CD4-positive, alpha-beta memory T cell (primary cell): Measurements from ENCODE around the gene TSC1. TPM values are rescaled to one million over a fixed set of nuclear protein-coding genes. Genes with fewer than 3 reads are reported as not detected.

Source experiments
- CTCF ChIA-PET: fragments of 350-600 bp; sonication (Branson Sonifier 250); formaldehyde crosslinking; loops from one replicate; lab custom pipeline; 2021; ENCODE audit warnings: inconsistent platforms; ENCODE audit not compliant: partially characterized antibody; lab: Charles Lee
- POLR2A ChIA-PET: fragments of 350-600 bp; sonication (Branson Sonifier 250); formaldehyde crosslinking; loops from one replicate; lab custom pipeline; 2021; ENCODE audit not compliant: partially characterized antibody; lab: Charles Lee
- DNase-seq, 5 donors: peaks; one replicate each; pipeline versions ENCODE4 v3.0.0 to v3.0.0-alpha.2; 2020 to 2022; ENCODE audit warnings: mixed read lengths in 1 of 5
- H3K27ac ChIP-seq: one replicate; pipeline ENCODE4 v1.7.0; 2013; ENCODE audit warnings: low read depth, low read length
- H3K27me3 ChIP-seq: 2 replicates; pipeline ENCODE4 v1.7.0; 2013; ENCODE audit warnings: mild to moderate bottlenecking, low read length, moderate library complexity; ENCODE audit not compliant: insufficient read depth
- H3K36me3 ChIP-seq: 2 replicates; pipeline ENCODE4 v1.7.0; 2013; ENCODE audit warnings: mild to moderate bottlenecking, low read length, moderate library complexity; ENCODE audit not compliant: insufficient read depth
- H3K4me1 ChIP-seq: 2 replicates; pipeline ENCODE4 v1.7.0; 2013; ENCODE audit warnings: mild to moderate bottlenecking, low read length, moderate library complexity; ENCODE audit not compliant: insufficient read depth
- H3K4me3 ChIP-seq, 2 donors: one replicate each; pipeline ENCODE4 v1.7.0; 2013; ENCODE audit warnings: low read length in 2 of 2, mild to moderate bottlenecking in 1 of 2
- H3K9me3 ChIP-seq, 2 donors: one replicate each; pipeline ENCODE4 v1.7.0; 2013; ENCODE audit warnings: low read length in 2 of 2, control low read depth in 1 of 2; ENCODE audit not compliant: control insufficient read depth in 1 of 2
- H3K27ac Mint-ChIP-seq, 7 donors: one replicate each; pipeline ENCODE4 v1.8.0; 2020 to 2021; ENCODE audit warnings: mixed read lengths in 7 of 7, mild to moderate bottlenecking in 6 of 7, inconsistent platforms in 3 of 7, moderate library complexity in 3 of 7
- H3K27me3 Mint-ChIP-seq, 2 donors: one replicate each; pipeline ENCODE4 v1.8.0; 2020 to 2021; ENCODE audit warnings: mixed read lengths in 2 of 2
- H3K36me3 Mint-ChIP-seq, 2 donors: one replicate each; pipeline ENCODE4 v1.8.0; 2020 to 2021; ENCODE audit warnings: mixed read lengths in 2 of 2, inconsistent platforms in 1 of 2, mild to moderate bottlenecking in 1 of 2
- H3K4me1 Mint-ChIP-seq, 4 donors: one replicate each; pipeline ENCODE4 v1.8.0; 2020 to 2021; ENCODE audit warnings: mixed read lengths in 4 of 4, mild to moderate bottlenecking in 1 of 4
- H3K4me3 Mint-ChIP-seq, 8 donors: one replicate each; pipeline ENCODE4 v1.8.0; 2020 to 2021; ENCODE audit warnings: mixed read lengths in 8 of 8, mild to moderate bottlenecking in 7 of 8, moderate library complexity in 6 of 8, inconsistent platforms in 3 of 8
- H3K9me3 Mint-ChIP-seq, 8 donors: one replicate each; pipeline ENCODE4 v1.8.0; 2020 to 2021; ENCODE audit warnings: mixed read lengths in 8 of 8, mild to moderate bottlenecking in 5 of 8, inconsistent platforms in 3 of 8, moderate library complexity in 1 of 8
- intact Hi-C: fragments of 100-400 bp; cut with micrococcal nuclease; formaldehyde crosslinking; loops from one replicate; pipeline ENCODE4 v1.15.1; 2023
- polyA plus RNA-seq, 2 donors: library from polyadenylated mRNA; unstranded; fragments of 300-500 nt; fragmentation: Illumina TruSeq; gene quantifications; one replicate each; pipeline ENCODE4 v1.2.3, GENCODE V29; 2021
- total RNA-seq, 2 experiments: library from RNA; stranded (reverse); gene quantifications; one replicate each; pipeline ENCODE4 v1.2.3, GENCODE V29; 2021

The TSC1 gene
- total and polyA plus RNA-seq, 4 experiments from 2014 or later, result 4.4 to 76.5 (median 43.1) TPM

DNA sequence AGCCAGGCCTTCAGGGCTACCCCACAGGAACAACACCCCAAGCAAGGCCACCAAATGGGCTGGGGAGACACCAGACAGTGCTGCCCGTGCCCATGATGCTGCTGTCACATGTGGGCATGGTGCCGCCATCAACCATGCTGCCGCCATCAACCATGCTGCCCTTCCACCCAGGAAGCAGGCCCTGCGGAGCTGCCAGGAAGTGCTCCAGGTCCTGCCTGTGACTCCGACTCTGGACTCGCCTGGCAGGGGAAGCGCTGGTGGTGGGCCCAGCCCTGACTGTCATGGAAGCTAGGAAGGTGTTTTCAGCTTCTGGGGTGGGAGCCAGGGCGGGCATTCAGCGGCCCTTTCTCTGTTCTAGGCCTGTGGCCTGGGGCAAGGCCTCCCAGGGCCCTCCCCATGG, 75.2 kb downstream of the TSC1 start:
- ChIA-PET POLR2A (no interaction called here), CTCF (no interaction called here)
- Mint-ChIP-seq H3K36me3 (no peaks in the 10 kb centered on the region), H3K4me1 (peaks cover 3 to 6% (median 4%) of the 10 kb centered on the region in 4 donors), H3K27ac (no peak overlapping the region), H3K4me3 (no peak overlapping the region), H3K9me3 (no peaks in the 10 kb centered on the region), H3K27me3 (peaks cover 0 to 1% of the 10 kb centered on the region in 2 donors)
- Histone ChIP-seq H3K4me1 (no peaks in the 10 kb centered on the region), H3K27me3 (no peaks in the 10 kb centered on the region), H3K36me3 (no peaks in the 10 kb centered on the region), H3K9me3 (no peaks in the 10 kb centered on the region), H3K27ac (no peak overlapping the region), H3K4me3 (no peak overlapping the region)
- no peak for DNase-seq
- intact Hi-C loops, result no loop called here

GRCh38 chr9:132866898-132867297, 77.5 kb downstream of the TSC1 start:
- CTCF ChIA-PET, result no interaction called here
- Histone ChIP-seq H3K36me3 (no peaks in the 10 kb centered on the region), H3K27ac (no peak overlapping the region), H3K4me3 (no peak overlapping the region), H3K27me3 (no peaks in the 10 kb centered on the region), H3K9me3 (no peaks in the 10 kb centered on the region), H3K4me1 (no peaks in the 10 kb centered on the region)
- H3K4me3 Mint-ChIP-seq, result no peak overlapping the region
- H3K9me3 Mint-ChIP-seq, result no peaks in the 10 kb centered on the region
- peaks cover 0 to 5% of the 10 kb centered on the region in 2 donors for H3K27me3 Mint-ChIP-seq
- POLR2A ChIA-PET, result no interaction called here
- H3K4me1 Mint-ChIP-seq, result no peaks in the 10 kb centered on the region
- intact Hi-C loops, result no loop called here
- no peaks in the 10 kb centered on the region for H3K36me3 Mint-ChIP-seq
- no peak for DNase-seq
- no peak overlapping the region for H3K27ac Mint-ChIP-seq

GRCh38 chr9:132864691-132865090, 79.7 kb downstream of the TSC1 start:
- Histone ChIP-seq H3K4me3 (no peak overlapping the region), H3K36me3 (no peaks in the 10 kb centered on the region), H3K9me3 (no peaks in the 10 kb centered on the region), H3K4me1 (no peaks in the 10 kb centered on the region), H3K27ac (no peak overlapping the region), H3K27me3 (no peaks in the 10 kb centered on the region)
- Mint-ChIP-seq H3K4me1 (no peaks in the 10 kb centered on the region), H3K4me3 (no peak overlapping the region), H3K9me3 (no peaks in the 10 kb centered on the region), H3K27ac (no peak overlapping the region), H3K27me3 (peaks cover 3 to 5% of the 10 kb centered on the region in 2 donors), H3K36me3 (no peaks in the 10 kb centered on the region)
- CTCF ChIA-PET, result no interaction called here
- DNase-seq, result no peak
- POLR2A ChIA-PET, result no interaction called here
- intact Hi-C loops, result no loop called here

DNA sequence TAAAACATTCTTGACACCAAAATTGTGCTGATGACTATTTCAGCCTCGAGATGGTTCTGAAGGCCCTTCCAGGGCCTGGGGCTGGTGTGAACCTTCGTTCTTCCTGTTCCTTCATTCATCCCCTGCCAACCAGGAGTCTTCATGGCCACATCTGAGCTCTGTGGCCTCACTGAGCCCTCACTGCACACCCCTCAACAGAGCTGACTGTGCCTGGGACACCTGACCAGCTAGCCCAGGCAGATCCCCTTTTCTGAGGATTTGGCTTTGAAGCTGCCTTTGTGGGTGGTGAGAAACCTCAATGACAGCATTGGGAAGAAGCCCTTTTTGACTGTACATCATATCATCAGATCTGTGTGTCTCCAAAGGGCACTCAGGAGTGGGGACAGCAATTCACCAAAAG, 80.1 kb downstream of the TSC1 start:
- no peaks in the 10 kb centered on the region for H3K4me1 ChIP-seq
- H3K9me3 Mint-ChIP-seq, result no peaks in the 10 kb centered on the region
- H3K27me3 Mint-ChIP-seq, result peaks cover 3 to 5% of the 10 kb centered on the region in 2 donors
- no peaks in the 10 kb centered on the region for H3K36me3 Mint-ChIP-seq
- no peak overlapping the region for H3K27ac Mint-ChIP-seq
- intact Hi-C loops, result no loop called here
- H3K4me1 Mint-ChIP-seq, result no peaks in the 10 kb centered on the region
- ChIA-PET POLR2A (no interaction called here), CTCF (no interaction called here)
- no peak overlapping the region for H3K27ac ChIP-seq
- no peak for DNase-seq
- H3K27me3 ChIP-seq, result no peaks in the 10 kb centered on the region
- no peak overlapping the region for H3K4me3 ChIP-seq
- no peak overlapping the region for H3K4me3 Mint-ChIP-seq
- H3K36me3 ChIP-seq, result no peaks in the 10 kb centered on the region
- no peaks in the 10 kb centered on the region for H3K9me3 ChIP-seq

DNA sequence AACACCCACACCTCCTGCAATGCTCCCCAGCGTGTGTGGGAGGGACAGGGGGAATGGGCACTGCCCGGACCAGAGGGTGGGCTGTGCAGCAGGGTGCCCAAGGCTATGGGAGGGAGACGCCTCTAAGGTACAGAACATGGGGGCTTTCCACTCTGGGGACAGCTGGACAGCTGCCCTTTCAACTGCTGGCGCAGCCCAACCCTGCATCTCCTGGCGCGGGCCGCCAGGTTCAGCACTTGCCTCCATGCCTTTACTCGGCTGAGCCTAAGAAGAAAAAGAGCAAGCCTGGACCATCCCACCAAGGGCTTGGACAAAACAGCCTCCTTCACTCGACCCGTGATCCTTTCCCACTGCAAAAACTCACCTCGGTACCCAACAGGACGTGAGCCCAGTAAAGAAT, 81.3 kb downstream of the TSC1 start:
- Mint-ChIP-seq H3K27me3 (peaks cover 5 to 11% of the 10 kb centered on the region in 2 donors), H3K27ac (peak overlapping the region in 1 of 7 donors; percentile 51), H3K36me3 (no peaks in the 10 kb centered on the region), H3K9me3 (no peaks in the 10 kb centered on the region), H3K4me3 (no peak overlapping the region), H3K4me1 (no peaks in the 10 kb centered on the region)
- H3K4me3 ChIP-seq, result no peak overlapping the region
- no peaks in the 10 kb centered on the region for H3K36me3 ChIP-seq
- DNase-seq, result no peak
- H3K27me3 ChIP-seq, result no peaks in the 10 kb centered on the region
- ChIA-PET CTCF (no interaction called here), POLR2A (no interaction called here)
- no peak overlapping the region for H3K27ac ChIP-seq
- H3K4me1 ChIP-seq, result no peaks in the 10 kb centered on the region
- intact Hi-C loops, result no loop called here
- no peaks in the 10 kb centered on the region for H3K9me3 ChIP-seq

DNA sequence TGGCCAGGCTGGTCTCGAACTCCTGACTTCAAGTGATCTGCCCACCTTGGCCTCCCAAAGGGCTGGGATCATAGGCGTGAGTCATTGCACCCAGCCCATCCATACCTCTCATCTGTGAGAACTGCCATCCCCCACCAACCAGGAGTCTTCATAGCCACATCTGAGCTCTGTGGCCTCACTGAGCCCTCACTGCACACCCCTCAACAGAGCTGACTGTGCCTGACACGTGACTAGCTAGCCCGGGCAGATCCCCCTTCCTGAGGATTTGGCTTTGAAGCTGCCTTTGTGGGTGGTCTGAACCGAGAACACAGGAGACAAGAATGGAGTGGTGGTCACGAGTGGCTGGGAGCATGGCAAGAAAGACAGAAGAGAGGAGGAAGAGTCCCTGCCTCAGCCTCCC, 81.9 kb downstream of the TSC1 start:
- Mint-ChIP-seq H3K36me3 (no peaks in the 10 kb centered on the region), H3K4me3 (no peak overlapping the region), H3K4me1 (no peaks in the 10 kb centered on the region), H3K9me3 (no peaks in the 10 kb centered on the region), H3K27me3 (peaks cover 5 to 12% of the 10 kb centered on the region in 2 donors), H3K27ac (no peak overlapping the region)
- Histone ChIP-seq H3K36me3 (no peaks in the 10 kb centered on the region), H3K27me3 (no peaks in the 10 kb centered on the region), H3K9me3 (no peaks in the 10 kb centered on the region), H3K27ac (no peak overlapping the region), H3K4me1 (no peaks in the 10 kb centered on the region), H3K4me3 (no peak overlapping the region)
- intact Hi-C loops, result no loop called here
- ChIA-PET CTCF (interaction anchor here (0.6 kb wide), 1 partner anchor 14 kb away, joined by 5 read pairs; no protein-coding TSS in a partner anchor), POLR2A (no interaction called here)
- DNase-seq, result no peak

GRCh38 chr9:132861666-132862065, 82.8 kb downstream of the TSC1 start:
- CTCF ChIA-PET, result interaction anchor here (0.6 kb wide), 1 partner anchor 13 kb away, joined by 5 read pairs; no protein-coding TSS in a partner anchor

DNA sequence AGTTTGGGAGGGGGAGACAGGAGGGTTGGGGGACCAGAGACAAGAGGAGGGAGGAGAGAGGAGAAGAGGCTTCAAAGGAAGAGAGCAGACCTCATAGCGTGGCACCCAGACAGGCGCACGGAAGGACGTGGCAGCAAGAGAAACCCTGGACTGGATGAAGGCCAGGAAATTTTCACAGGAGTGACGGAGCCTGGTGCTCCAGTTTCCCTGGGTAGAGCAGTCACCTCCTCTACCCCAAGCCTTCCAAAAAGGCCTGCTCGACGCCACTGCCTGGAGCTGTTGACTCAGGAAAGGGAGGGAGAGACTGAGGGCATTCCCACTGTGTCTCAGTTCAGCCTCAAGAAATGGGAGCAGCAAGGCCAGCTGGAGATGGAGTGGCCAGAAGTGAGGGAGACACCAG, 85.7 kb downstream of the TSC1 start:
- CTCF ChIA-PET, result no interaction called here
- Histone ChIP-seq H3K36me3 (no peaks in the 10 kb centered on the region), H3K27me3 (no peaks in the 10 kb centered on the region), H3K27ac (no peak overlapping the region), H3K4me1 (no peaks in the 10 kb centered on the region), H3K4me3 (no peak overlapping the region), H3K9me3 (no peaks in the 10 kb centered on the region)
- intact Hi-C loops, result no loop called here
- no peak overlapping the region for H3K4me3 Mint-ChIP-seq
- H3K36me3 Mint-ChIP-seq, result no peaks in the 10 kb centered on the region
- peaks cover 0 to 2% (median 0%) of the 10 kb centered on the region in 8 donors for H3K9me3 Mint-ChIP-seq
- POLR2A ChIA-PET, result no interaction called here
- DNase-seq, result no peak
- H3K4me1 Mint-ChIP-seq, result peaks cover 0 to 3% (median 0%) of the 10 kb centered on the region in 4 donors
- H3K27ac Mint-ChIP-seq, result no peak overlapping the region
- peaks cover 11 to 14% of the 10 kb centered on the region in 2 donors for H3K27me3 Mint-ChIP-seq

More at GRCh38 chr9:132861666-132862065, 82.8 kb downstream of the TSC1 start:
- Mint-ChIP-seq H3K27ac (no peak overlapping the region), H3K36me3 (no peaks in the 10 kb centered on the region), H3K4me1 (no peaks in the 10 kb centered on the region), H3K27me3 (peaks cover 5 to 13% of the 10 kb centered on the region in 2 donors), H3K9me3 (no peaks in the 10 kb centered on the region), H3K4me3 (no peak overlapping the region)
- DNase-seq, result no peak
- POLR2A ChIA-PET, result no interaction called here
- Histone ChIP-seq H3K4me3 (no peak overlapping the region), H3K27me3 (no peaks in the 10 kb centered on the region), H3K9me3 (no peaks in the 10 kb centered on the region), H3K36me3 (no peaks in the 10 kb centered on the region), H3K27ac (no peak overlapping the region), H3K4me1 (no peaks in the 10 kb centered on the region)
- intact Hi-C loops, result no loop called here
